ENCODE results near the gene MFN2.

Gene MFN2

DNA sequence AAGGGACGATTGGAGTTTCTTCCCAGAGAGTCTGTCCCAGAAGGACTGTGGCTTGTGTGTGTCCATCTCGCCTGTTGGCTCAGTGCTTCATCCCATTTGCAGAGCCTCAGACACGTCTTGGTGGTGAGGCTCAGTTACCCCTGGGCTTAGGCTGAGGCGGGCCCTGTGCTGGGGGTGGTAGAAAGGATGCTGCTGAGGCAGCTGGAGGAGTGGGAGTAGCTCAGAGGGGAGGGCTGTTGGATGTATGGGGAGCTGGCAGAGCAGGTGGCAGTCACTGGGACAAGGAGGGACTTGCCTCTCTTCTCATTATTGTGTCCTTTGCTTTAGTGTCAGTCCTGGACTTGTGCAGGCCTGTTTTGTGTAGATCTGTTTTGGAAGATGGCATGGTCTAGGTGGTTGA lies 31.8 kb downstream of the MFN2 start:
- TF ChIP-seq GATA1 (IDR thresholded peaks at IDR 0.05; ENCODE audit: low read depth, low read length) (no peak), POLR2A (IDR thresholded peaks at IDR 0.05; ENCODE audit: low read length) (no peak)
- DNase-seq, result no peak

DNA sequence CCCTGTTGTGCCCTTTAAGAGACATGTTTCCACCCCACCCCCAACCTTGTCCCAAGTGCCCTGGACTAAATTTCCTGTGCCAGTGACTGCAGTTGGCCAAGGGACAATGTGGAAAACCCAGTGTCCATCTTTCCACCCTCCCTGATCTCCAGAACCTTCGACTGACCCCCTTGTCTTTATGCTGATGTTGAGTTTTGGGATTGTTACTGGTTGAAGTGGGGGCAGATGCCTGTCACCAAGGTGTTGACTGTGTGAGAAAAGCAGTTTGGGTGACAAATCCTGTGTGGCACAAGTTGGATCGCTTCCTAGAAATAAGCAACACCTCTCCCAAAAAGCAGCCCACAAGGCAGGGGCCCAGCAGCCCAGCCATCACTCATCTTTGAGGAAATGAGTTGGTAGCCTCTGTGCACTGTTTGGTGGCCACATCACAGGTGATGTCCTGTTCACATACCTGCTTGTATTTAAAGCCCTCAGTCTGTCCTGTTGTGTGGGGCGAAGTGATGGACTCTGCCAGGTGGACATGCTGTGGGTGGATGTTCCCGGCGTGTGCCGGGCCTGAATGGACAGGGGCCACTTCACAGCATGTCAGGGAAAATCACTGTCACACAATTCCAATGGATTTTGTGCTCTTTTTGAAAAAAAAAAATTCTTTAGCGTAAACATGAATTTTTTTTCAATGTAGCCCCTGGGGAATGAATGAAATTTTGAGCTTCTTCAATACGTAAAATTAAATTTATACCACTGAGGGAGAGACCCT lies 32.5 kb downstream of the MFN2 start:
- TF ChIP-seq GATA1 (IDR thresholded peaks at IDR 0.05; ENCODE audit: low read depth, low read length) (no peak), POLR2A (IDR thresholded peaks at IDR 0.05; ENCODE audit: low read length) (no peak)
- DNase-seq, result no peak

DNA sequence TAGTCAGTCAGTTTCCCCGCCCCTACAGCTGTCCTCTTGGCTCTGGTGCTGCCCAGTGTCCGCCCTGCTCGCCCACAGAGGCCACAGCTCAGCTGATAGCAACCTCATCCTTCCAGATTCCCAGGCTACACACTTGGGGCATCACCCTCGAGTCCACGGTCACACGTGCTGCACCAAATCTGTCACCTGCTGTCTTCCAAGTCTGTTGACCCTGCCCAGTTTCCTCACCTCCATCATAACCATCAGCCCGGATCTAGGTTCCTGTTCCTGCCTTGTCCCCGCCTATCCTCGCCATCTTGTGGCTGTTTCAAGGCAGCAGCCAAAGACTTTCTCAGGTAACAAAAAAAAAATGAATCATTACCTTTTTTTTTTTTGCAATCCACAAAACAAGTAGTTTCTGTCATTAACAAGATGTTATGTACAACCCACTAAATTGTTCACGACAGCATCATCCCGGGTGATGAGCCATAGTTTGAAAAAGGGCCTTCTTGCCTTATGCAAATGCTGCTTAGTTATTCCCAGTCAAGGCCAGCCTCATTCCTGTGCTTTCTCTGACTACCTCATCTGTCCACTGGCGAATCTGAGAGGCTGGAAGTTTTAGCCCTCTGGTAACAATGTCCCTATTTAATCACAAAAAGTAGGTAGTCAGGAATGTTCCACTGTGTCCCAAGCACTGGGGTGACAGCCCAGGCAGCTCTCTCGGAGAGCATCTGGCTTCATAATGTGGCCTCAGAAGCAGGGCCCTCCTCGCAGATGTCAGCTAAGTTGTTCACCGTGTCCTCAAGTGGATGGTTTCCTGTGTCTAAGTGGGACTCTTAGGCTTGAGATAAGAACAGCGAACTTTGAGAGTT lies 34.1 kb downstream of the MFN2 start:
- TF ChIP-seq GATA1 (IDR thresholded peaks at IDR 0.05; ENCODE audit: low read depth, low read length) (no peak), POLR2A (IDR thresholded peaks at IDR 0.05; ENCODE audit: low read length) (no peak)
- no peak for DNase-seq

DNA sequence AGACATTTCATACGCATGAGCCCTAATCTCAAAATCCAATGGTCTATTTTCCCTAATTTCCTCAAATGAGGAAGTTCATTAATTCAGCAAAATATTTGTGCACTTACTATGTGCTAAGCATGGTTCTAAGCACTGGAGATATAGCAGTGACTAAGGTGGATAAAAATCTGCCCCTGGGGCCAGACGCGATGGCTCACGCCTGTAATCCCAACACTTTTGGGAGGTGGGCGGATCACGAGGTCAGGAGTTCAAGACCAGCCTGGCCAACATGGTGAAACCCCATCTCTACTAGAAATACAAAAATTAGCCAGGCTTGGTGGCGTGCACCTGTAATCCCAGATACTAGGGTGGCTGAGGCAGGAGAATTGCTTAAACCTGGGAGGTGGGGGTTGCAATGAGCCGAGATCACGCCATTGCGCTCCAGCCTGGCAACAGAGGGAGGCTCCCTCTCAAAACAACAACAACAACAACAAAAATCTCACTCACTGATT lies 34.8 kb downstream of the MFN2 start:
- TF ChIP-seq POLR2A (IDR thresholded peaks at IDR 0.05; ENCODE audit: low read length) (no peak), GATA1 (IDR thresholded peaks at IDR 0.05; ENCODE audit: low read depth, low read length) (no peak)
- peak; percentile 23 to 37 for DNase-seq

DNA sequence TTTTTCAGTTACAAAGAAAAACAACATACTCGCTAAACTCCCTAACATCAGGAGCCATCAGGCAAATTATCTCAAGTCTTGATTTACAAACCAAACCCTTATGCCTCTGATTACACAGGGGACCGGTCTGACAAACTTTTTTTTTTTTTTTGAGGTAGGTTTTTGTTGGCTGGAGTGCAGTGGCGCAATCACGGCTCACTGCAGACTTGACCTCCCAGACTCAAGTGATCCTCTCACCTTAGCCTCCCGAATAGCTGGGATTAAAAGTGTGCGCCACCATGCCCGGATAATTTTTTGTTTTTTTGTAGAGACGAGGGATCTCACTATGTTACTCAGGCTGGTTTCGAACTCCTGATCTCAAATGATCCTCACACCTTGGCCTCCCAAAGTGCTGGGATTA lies 35.3 kb downstream of the MFN2 start:
- DNase-seq, result no peak
- TF ChIP-seq POLR2A (IDR thresholded peaks at IDR 0.05; ENCODE audit: low read length), result no peak
- no peak for TF ChIP-seq GATA1 (IDR thresholded peaks at IDR 0.05; ENCODE audit: low read depth, low read length)

DNA sequence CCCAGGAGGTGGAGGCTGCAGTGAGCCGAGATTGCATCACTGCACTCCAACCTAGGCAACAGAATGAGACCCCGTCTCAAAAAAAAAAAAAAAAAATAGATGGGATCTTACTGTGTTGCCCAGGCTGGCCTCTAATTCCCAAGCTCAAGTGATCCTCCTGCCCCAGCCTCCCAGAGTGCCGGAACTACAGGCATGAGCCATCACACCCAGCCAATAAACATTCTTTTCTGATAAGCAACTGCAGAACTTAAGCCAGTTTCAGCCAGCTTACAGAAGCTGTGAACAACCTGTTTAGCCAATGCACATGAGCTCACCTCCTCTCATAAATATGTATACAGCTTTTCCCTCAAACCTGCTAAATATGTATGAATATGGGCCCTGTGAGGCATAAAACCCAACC lies 35.9 kb downstream of the MFN2 start:
- DNase-seq, result peak in 1 of 2 experiments; percentile 25
- no peak for TF ChIP-seq GATA1 (IDR thresholded peaks at IDR 0.05; ENCODE audit: low read depth, low read length)
- TF ChIP-seq POLR2A (IDR thresholded peaks at IDR 0.05; ENCODE audit: low read length), result no peak

DNA sequence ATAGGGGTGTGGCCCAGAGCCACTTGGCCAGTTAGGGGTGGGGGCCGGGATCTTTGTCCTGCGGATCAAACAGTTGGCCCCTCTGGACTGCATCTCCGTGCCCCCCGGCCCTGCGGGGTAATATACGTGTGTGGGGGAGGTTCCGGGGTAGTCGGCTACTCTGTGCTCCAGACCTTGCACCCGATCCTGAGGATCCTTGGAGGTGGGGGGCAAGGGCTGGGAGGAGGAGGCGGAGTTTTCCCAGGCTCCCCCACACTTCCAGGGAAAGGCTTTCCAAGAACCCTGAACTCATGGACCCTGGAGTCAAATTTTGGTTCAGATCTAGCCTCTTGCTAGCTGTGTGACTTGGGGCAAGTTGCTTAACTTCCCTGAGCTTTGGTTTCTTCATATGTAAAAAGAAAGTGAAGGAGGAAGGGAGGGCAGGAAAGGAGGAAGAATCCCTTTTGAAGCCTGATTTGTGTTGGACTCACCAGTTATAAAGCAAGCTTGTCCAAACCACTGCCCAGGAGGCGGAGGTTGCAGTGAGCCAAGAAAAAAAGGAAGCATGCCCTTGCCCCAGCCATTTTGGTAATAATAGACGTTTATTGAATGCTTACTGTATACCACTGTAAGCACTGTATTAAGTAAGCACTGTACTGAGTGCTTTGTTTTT lies 39.7 kb downstream of the MFN2 start:
- DNase-seq, result peak in 1 of 2 experiments; percentile 50
- TF ChIP-seq POLR2A (IDR thresholded peaks at IDR 0.05; ENCODE audit: low read length), result no peak
- no peak for TF ChIP-seq GATA1 (IDR thresholded peaks at IDR 0.05; ENCODE audit: low read depth, low read length)

DNA sequence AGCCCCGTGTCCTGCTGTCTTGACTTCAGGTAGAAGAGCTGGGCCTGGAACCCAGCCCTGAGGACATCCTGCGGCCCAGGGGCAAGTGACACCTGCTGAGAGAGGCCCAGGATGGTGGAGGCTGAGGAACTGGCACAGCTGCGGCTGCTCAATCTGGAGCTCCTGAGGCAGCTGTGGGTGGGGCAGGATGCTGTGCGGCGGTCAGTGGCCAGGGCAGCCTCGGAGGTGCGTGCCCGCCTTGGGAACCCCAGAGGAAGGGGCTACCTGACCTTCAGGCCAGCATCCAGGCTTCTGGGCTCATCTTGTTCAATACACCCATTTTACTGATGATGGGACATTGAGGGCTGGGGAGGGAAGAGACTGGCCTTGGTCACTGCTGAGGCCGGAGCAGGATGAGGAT lies 41.4 kb downstream of the MFN2 start:
- no peak for DNase-seq
- TF ChIP-seq POLR2A (IDR thresholded peaks at IDR 0.05; ENCODE audit: low read length) (no peak), GATA1 (IDR thresholded peaks at IDR 0.05; ENCODE audit: low read depth, low read length) (no peak)

DNA sequence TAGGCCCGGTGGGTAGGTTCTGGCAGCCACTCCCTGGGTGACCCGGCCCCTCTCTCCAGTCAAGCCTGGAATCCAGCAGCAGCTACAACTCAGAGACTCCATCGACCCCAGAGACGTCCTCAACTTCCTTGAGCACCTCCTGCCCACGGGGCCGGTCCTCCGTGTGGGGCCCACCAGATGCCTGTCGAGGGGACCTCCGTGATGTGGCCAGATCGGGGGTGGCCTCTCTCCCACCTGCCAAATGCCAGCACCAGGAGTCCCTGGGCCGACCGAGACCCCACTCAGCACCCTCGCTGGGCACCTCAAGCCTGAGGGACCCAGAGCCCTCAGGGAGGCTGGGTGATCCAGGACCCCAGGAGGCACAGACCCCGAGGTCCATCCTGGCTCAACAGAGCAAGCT lies 41.8 kb downstream of the MFN2 start:
- no peak for DNase-seq
- TF ChIP-seq GATA1 (IDR thresholded peaks at IDR 0.05; ENCODE audit: low read depth, low read length), result no peak
- TF ChIP-seq POLR2A (IDR thresholded peaks at IDR 0.05; ENCODE audit: low read length), result no peak

DNA sequence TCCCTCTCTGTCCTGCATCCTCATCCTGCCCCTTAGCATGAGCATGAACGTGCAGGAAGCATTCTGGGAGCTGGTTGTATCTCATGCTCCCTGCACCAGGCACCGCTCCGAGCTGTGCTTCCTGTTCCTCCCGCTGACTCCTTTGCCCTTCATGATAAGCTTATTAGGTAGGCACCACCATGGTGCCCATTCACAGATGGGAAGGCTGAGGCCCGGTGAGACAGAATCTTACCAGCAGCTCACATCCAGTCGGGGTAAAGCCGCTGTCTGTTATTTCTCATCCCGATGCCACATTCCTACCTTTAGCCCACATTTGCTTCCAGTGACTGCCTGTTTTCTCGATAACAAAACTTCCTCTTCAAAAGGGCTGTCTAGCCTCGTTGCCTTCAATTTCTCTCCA lies 46.3 kb downstream of the MFN2 start:
- DNase-seq, result no peak

DNA sequence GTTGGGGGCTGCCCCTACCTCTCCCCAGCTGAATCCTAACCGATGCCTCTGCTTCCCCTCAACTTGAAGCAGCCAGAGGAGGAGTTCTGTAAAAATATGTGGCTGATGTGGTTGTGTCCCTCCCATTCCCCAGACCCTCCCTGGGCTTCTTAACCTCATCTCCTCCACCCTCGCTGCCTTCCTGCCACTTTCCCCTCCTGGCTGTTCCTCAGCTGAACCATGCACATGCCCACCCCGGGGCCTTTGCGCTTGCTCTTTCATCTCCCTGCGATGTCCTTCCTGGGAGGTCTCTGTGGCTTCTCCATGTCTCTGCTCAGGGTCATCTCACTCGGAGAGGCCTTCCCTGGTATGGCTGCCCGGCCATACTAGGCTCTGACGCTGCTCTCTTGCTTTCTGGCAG lies 48.0 kb downstream of the MFN2 start:
- no peak for TF ChIP-seq POLR2A (IDR thresholded peaks at IDR 0.05; ENCODE audit: low read length)
- TF ChIP-seq GATA1 (IDR thresholded peaks at IDR 0.05; ENCODE audit: low read depth, low read length), result no peak
- no peak for DNase-seq

More for the DNA sequence above, 46.3 kb downstream of the MFN2 start:
- TF ChIP-seq GATA1 (IDR thresholded peaks at IDR 0.05; ENCODE audit: low read depth, low read length) (no peak), POLR2A (IDR thresholded peaks at IDR 0.05; ENCODE audit: low read length) (no peak)

DNA sequence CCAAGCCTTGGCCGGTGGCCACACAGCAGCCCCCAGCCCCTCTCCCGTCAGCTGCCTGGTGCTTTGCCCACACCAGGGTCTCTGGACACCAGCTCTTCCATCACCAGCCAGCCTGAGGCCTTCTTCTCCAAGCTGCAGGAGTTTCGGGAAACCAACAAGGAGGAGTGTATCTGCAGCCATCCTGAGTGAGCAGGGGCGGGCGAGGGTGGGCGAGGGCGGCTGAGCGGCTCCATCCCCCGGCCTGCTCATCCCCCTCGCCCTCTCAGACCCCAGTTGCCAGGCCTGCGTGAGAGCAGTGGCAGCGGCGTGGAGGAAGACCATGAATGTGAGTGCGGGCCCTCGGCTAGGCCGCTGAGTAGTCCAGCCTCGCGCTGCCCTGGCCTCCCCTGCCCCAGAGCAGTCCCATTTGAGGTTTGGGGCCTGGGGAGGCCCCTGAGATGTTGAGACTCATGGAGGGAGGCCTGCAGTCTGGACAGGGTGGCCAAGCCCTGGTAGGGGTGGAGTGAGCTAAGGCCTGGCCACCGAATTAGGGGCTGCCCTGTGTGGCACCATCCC lies 48.8 kb downstream of the MFN2 start:
- no peak for TF ChIP-seq POLR2A (IDR thresholded peaks at IDR 0.05; ENCODE audit: low read length)
- TF ChIP-seq GATA1 (IDR thresholded peaks at IDR 0.05; ENCODE audit: low read depth, low read length), result no peak
- DNase-seq, result no peak

DNA sequence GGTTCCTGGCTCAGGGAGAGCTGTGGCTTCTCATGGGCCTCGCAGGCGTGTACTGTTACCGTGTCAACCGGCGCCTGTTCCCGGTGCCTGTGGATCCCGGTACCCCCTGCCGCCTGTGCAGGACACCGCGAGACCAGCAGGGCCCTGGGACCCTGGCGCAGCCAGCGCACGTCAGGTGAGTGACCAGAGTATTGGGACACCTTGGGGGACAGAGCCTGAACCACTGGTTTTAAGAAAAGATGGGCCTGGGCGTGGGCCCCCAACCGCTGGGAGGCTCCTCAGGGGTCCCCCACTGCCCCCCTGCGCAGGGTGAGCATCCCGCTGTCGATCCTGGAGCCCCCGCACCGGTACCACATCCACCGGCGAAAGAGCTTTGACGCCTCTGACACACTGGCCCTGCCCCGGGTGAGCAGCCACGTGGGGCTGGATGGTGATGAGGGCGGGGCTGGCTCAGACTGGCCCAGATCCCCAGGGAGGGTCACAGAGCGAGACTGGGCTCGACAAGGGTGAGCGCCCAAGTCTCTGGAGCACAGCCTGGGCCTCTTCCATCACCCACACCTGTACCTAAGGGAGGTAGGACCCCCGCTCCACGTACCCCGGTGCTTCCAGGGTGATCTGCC lies 49.6 kb downstream of the MFN2 start:
- no peak for TF ChIP-seq POLR2A (IDR thresholded peaks at IDR 0.05; ENCODE audit: low read length)
- no peak for TF ChIP-seq GATA1 (IDR thresholded peaks at IDR 0.05; ENCODE audit: low read depth, low read length)
- no peak for DNase-seq

Measured in erythroblast (primary cell).